Ramos (cell line): Measurements from ENCODE around the gene XXYLT1.

ENCODE experiments used
- in situ Hi-C: fragments of 300-500 bp; cut with MboI; formaldehyde crosslinking; loops from one replicate; pipeline ENCODE4 v1.14.3; 2022; ENCODE audit warnings: low sequenced_read_pairs; ENCODE audit not compliant: unreplicated experiment

Gene XXYLT1

DNA sequence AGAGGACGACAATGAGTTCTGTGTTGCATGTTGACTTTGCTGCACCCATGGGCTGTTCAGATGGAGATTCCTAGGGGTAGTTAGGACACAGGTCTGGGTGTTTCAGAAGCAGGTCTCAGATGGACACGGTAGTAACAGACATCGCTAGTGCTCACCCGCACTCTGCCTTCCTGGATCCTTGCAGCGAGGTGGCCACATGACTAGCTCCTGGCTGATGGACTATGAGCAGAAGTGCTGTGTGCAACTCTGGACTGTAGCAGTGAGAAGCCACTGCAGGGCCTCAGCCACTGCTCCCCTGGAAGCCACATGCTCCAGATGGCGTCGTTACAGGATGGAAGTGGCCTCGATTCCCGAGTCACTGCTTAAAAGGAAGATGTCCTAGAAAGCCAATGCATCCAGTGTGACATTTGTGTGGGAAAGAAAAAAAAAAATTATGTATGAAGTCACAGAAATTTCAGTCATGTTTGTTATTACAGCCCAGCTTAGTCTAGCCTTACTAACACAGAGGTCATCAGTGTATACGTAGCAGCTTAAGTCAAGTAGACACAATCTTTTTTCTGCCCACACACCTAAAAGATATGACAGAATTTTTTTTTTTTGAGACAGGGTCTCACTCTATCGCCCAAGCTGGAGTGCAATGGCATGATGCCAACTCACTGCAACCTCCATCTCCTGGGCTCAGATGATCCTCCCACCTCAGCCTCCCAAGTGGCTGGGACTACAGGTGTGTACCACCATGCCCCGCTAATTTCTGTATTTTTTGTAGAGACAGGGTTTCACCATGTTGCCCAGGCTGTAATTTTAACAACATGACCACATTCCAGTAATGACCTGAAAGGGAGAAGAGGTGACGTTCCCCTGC lies 95.3 kb downstream of the XXYLT1 start:
- in situ Hi-C loops: no loop called here

DNA sequence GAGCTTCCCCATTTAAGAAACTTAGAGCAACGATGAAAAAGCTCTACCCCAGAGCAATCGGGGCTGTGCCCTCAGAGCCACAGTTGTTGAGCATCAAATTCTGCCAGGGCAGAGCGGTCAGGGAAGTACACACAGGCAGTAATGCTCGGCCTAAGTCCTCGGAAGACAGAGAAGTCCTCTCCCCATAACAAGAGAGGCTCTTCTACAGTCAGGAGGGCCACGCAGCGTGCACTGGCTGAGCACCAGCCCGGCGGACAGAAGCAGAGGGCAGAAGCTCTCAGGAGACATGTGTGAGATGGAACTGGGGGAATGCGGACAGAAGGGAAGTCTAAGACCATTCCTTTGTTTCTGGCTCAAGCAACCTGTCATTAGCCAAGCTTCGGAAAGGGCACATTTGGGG lies 95.9 kb downstream of the XXYLT1 start:
- in situ Hi-C loops: no loop called here

DNA sequence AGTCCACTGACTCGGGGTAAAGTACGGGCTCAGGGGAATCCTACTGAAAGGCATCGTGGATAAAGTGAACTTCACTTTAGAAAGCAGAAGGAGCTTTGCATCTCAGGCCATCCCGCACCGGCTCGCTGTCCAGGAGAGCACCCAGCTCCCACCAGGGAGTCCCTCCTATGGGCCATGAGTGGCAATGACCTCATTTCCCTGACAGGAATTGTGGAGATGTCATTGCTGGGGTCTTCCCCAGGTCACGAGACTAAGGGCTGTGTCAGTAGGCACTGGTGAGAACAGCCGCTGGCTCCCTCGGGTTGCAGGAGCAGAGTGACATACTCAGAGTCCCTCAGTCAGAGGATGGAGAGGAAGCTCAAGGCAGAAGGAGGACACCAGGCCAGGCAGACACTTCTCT lies 97.3 kb downstream of the XXYLT1 start:
- in situ Hi-C loops: loop anchor here (25.0 kb wide), 1 partner anchor 1086 kb away; no protein-coding TSS in a partner anchor

DNA sequence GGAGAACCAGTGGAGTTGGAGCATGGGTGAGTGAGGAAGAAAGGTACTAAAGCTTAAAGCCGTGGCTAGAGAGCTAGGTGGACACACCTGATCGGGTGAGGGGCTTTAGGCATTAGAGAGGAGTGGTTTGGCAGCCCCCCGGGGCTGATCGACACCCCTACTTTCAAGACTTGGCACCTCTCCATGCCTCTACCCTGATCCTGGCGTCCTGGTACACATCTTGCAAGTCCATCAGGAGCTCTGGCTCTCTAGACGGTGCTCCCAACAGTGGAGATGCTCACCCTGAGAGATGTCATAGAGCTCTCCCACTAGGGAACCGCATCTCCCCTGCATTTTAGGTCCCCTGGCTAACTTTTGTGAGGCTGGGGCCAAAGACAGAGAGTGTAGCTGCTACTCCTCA lies 98.1 kb downstream of the XXYLT1 start:
- in situ Hi-C loops: loop anchor here (25.0 kb wide), 1 partner anchor 1086 kb away; no protein-coding TSS in a partner anchor

DNA sequence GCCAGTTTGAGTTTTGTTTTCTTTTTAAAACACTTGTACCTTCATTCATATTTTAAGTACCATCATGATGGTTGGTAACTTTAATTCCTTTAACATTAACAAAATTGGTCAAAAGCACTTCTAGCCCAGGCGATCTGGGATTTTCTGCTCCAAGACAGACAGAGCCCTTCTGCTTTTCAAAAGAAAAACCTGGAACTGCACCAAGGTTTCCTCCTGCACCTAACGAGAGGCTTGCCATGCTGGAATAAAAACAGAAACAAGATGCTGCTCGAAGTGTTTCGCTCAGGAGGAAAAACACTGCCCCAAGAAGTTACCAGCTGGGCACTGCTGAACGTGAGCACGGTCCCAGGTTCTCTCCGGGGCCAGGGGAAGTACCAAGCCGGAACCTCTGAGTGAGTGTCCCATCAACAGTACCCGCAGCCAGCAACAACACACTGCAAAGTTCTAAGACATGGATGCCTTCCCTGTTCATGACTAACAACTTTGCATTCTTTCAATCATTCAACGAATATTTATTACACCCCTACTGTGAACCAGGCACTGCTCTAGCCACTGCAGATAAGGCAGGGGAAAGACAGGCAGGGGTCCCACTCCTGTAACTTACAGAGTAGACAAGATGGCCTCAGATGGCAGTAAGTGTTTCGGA lies 98.8 kb downstream of the XXYLT1 start:
- in situ Hi-C loops: loop anchor here (25.0 kb wide), 1 partner anchor 1085 kb away; no protein-coding TSS in a partner anchor

DNA sequence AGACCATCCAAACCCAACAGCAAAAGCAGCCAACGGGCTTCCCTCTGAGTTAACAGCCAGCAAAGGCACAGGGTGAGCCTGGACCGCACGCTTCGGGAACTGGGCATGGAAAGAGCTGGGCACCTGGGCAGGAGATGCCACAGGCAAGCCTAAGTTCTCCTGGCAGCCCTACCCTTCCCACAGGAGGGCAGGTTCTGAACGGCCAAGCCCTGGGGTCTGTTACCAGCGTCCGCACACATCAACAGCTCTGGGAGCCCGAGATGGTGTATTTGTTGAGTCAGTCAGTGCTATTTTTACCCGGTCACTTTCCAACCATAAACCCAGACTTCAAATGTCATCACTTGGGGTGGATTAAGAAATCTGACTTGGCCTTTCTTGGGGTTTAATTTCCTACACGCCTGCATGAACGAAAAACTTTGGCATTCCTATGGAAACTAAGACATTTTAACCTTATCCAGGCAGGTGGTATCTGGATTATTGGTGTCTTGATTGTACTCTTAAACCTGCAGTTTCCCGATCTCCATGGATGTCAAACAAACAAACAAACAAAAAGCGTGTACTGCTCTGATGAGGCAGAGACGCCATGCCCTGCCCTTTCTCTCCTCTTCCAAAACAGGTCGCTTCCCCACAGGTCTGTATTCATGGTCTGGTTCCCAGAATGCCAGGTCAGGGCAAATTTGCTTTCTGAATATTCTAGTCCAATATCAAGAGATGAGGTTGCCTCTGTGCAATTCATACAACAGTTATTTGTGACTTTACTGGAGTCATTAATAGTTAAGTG lies 99.7 kb downstream of the XXYLT1 start:
- in situ Hi-C loops: loop anchor here (25.0 kb wide), 1 partner anchor 1084 kb away; no protein-coding TSS in a partner anchor

DNA sequence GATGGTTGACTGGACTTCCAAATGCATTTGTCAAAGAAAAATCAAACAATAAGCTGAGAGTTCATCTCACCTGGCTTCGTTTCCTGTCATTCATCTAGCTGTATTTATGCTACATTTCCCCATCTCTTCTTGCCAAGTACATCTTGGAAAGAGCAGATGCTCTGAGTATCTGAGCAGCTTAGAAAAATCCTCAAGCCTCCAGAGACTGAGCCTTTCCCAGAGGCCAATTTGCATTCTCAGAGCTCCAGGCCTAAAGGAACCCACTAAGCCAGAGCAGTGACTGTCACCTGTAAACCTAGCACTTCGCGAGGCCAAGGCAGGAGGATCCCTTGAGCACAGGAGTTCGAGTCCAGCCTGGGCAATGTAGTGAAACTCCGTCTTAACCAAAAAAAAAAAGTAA lies 100.5 kb downstream of the XXYLT1 start:
- in situ Hi-C loops: loop anchor here (25.0 kb wide), 1 partner anchor 1083 kb away; no protein-coding TSS in a partner anchor

DNA sequence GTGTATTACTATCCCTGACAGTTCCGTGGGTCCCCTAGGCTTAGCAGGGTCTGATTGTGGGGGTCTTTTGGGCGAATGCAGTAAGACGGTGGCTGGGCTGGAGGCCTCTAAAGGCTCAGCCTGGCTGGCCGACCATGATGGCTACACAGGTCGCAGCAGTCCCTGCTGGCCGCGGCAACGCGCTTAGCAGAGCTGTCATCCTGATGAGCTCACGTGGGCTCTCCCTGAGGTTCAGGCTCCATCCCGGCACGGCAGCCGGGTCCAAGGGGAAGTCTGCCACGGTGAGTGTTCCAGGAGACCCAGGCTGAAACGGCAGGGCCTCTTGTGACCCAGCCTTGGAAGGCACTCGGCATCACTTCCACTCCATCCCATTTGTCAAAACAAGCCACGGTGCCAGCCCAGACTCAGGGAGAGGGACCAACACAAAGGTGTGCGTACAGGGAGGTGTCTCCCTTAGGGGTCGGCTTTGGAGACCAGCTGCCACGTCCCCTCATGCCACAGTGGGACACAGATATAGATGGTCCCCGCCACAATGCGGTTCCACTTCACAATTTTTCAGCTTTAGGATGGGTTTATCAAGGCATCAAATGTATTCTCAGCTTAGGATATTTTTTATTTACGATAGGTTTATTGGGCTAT lies 101.8 kb downstream of the XXYLT1 start:
- in situ Hi-C loops: loop anchor here (25.0 kb wide), 1 partner anchor 1082 kb away; no protein-coding TSS in a partner anchor

DNA sequence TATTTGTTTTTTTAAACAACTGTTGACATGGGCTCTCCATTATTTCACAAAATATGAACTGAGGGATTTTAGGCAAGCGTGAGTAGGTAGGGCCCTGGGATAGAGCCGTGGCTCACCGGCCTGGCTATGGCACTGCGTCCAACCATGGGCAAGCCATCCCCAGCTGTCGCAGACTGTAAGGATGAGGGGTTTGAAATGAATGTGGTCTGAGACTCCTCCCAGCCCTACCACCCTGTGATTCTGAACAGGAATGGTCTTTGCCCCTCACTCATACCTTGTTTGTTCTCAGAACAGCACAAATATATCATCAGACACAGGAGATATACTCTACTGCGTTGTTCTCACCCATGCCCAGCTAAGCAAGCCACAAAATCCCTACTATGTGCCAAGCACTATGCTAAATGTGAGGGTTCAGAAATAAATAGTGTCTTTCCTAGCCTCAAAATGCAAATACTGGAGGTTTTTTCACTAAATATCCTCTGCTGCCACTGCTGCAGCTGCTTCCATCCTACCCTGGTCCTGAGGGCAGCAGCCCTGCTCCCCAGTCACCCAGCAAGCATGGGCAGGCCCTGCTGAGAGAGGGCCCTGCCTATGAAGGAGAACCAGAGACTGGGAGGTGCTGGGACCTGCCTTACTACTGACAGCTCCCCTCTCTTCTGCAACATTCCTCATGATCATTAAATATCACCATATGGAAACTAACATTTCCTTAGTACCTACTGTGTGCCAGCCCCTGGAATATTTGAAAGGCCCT lies 102.8 kb downstream of the XXYLT1 start:
- in situ Hi-C loops: loop anchor here (25.0 kb wide), 1 partner anchor 1081 kb away; no protein-coding TSS in a partner anchor

DNA sequence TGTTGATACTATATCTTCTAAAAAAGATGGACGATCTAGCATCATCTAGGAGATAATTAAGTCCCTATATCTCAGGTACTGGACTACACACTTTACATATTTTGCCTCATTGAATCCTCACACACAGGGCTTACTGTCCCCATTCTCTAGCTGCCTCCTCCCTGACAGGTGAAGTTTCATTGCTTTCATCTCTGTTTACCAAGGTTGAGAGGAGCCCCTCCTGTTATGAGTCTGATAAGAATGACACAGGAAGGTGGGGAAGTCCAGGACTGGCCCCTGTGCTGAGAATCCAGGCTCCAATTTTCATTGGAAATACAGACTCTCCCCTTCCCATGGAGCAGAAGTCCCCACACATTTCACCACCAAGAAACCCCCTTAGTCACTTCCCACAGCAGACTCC lies 105.2 kb downstream of the XXYLT1 start:
- in situ Hi-C loops: loop anchor here (25.0 kb wide), 1 partner anchor 1078 kb away; no protein-coding TSS in a partner anchor

DNA sequence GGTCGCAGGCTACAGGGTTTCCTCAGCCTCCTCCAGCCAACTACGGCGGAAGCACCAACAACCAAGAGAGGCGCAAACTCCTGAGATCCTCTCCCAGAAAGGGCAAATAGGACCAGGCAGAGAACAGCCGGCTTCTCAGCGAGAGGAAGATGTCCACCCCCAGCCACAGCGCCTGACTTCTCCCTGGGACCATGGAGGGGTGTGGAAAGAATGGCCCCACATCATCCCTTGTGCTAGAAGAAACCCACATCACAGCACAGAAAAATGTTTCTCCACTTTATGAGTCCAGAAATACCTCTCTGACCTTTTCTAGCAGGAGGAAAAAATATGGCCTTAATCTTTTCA lies 105.7 kb downstream of the XXYLT1 start:
- in situ Hi-C loops: loop anchor here (25.0 kb wide), 1 partner anchor 1078 kb away; no protein-coding TSS in a partner anchor

DNA sequence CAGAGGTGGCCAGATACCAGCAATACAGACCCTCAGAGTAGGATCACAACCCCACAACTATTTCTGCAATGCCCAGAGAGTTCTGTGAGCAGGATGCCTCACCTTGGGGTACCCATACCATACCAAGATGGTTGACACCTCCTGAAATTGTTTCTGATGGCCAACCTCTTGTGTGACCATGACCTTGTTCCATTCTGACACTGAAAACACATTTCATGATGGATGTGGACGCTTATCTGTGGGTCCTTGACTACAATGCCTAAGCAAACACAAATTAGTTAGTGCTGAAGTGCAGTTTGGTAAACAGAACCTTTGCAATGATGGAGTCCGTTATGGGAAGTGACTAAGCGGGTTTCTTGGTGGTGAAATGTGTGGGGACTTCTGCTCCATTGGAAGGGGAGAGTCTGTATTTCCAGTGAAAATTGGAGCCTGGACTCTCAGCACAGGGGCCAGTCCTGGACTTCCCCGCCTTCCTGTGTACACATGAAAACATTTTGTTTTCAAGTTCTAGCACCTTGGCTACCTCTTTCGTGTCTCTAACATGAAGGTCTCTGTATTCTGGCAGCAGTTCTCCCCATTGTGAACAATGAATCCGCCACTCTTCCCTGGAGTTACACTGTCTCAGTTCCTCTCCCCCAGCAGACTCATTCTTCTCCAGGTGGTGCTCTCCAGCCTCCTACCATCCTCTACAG lies 106.2 kb downstream of the XXYLT1 start:
- in situ Hi-C loops: loop anchor here (25.0 kb wide), 1 partner anchor 1077 kb away; no protein-coding TSS in a partner anchor

DNA sequence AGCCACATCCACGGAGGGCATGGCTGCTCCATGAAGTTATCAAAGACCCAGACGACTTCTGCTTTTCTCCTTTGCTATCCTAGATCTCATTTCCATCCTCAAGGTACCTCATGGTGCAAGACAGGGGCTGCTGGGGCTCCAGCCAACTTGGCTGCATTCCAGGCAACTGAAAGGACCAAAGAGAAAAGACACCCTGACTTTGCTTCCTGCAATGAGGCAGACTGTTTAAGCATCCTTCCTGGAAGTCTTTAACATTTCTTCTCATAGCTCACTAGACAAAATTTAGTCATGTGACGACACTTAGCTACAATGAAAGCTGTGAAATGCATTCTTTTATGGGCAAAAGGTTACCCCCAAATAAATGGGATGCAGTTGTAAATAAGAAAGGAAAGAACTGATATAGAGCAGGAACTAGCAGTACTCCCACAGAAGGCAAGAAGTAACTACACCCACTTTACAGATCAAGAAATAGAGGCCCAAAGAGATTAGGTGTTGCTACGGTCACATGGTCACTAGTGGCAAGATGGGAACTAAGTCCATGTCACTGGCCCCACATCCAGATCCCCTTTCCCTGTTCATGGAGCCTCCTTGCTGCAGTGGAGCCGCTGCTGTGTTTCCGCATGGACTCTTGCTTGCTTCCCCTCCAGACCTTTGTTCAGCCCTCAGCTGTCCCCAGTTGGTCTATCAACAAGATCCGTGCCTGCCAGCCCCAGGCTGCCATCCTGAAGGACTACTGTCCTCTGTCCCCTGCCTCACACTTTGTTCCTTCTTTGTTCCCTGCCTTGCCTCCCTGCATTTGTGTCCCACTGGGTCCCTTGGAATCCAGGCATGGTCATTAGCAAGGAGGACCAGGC lies 107.0 kb downstream of the XXYLT1 start:
- in situ Hi-C loops: loop anchor here (25.0 kb wide), 1 partner anchor 1077 kb away; no protein-coding TSS in a partner anchor

DNA sequence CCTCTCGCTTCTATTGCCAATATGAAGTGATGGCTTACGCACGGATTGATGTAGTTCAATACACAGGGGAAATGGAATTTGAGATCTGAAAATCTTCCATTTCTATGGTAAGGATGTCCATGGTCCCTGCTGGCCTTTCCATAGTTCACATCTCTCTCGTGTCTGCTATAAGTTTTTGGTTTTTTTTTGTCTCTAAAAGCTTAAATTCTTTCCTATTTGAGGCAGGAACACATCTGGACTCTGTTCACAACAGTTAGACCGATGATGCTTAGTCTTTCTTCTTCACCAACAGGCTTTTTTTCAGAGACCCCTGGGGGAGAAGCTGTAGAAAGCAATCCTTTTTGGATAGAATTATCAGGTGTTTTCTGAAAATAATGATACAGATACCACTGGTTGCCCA lies 108.1 kb downstream of the XXYLT1 start:
- in situ Hi-C loops: loop anchor here (25.0 kb wide), 1 partner anchor 1076 kb away; no protein-coding TSS in a partner anchor

DNA sequence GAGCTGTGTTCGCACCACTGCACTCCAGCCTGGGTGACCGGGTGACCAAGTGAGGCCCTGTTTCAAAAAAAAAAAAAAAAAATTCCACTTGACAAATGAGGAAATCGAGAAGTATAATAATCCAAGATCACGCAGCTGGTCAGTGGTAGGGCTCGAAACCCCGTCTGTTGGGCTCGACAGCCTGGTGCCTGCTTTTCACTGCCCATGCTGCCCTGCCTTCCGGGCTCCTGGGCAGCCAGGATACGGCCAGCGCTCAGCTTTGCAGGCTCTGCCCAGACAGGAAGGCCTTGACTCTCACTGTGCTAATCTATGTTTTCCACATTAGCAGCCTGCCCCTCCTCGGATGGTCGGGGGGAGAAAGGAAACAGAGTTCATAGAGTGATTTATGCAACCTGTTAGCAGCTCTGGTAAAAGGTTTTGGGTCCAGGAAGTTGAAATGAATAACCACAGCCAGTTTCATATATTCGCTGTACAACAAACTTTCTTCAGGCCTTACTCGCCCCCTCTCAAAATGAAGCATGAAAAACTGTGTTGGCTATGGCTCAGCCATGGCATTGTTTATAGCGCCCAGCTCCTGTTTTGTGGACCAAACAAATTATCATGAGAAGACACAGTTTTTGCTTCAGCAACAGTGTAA lies 108.8 kb downstream of the XXYLT1 start:
- in situ Hi-C loops: loop anchor here (25.0 kb wide), 1 partner anchor 1075 kb away; no protein-coding TSS in a partner anchor

DNA sequence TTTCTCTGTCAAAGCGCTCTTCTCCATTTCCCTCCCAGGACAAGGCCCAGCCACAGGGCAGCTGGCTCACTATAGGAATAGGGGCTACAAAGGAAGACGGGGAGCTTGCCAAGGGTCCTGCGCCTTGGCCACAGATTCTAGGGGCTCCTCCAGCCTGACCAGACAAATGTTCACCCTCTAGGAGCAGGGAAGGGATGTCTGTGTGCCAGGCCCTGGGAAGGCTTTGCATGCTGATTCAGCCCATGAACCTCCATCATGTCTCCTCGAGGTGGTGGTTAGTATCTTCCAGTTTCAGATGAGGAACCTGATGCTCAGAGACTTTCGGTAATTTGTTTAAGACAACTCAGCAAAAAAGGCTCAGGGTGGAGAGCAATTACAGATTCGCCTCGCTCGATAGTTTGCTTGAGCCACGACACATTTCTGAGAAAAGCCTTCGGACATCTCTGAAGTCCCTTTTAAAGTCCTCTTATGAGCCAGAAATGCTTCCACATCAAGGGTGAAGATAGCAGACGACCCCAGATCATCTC lies 110.0 kb downstream of the XXYLT1 start:
- in situ Hi-C loops: loop anchor here (25.0 kb wide), 1 partner anchor 1074 kb away; no protein-coding TSS in a partner anchor
